HG03558 (cell line): ENCODE data around the gene GRAMD4.

Experiments used
- ATAC-seq: cut with Tn5 transposase; IDR thresholded peaks from one replicate; pipeline ENCODE4 v1.9.1; 2021; ENCODE audit warnings: moderate number of reproducible peaks; ENCODE audit not compliant: unreplicated experiment; ENCODE audit errors: extremely low read depth

GRAMD4 gene

GRCh38 chr22:46619830-46620501 is at the start of gene GRAMD4:
Gene GRAMD4 (plus strand): TSS chr22:46620386. CDS start chr22:46626800, 6,414 bp downstream.
- ATAC-seq: no peak

- ATAC-seq: no peak
Observed at GRCh38 chr22:46571642-46572250, 48.4 kb upstream of the GRAMD4 start.

- no peak for ATAC-seq
Observed at GRCh38 chr22:46572911-46573780, 47.0 kb upstream of the GRAMD4 start.

GRCh38 chr22:46573781-46574437 is 46.3 kb upstream of the GRAMD4 start:
- no peak for ATAC-seq

GRCh38 chr22:46574438-46574992 is 45.7 kb upstream of the GRAMD4 start:
- ATAC-seq: no peak

- no peak for ATAC-seq
Observed at GRCh38 chr22:46574993-46575910, 44.9 kb upstream of the GRAMD4 start.

GRCh38 chr22:46575911-46576555 is 44.2 kb upstream of the GRAMD4 start:
- ATAC-seq: no peak

- no peak for ATAC-seq
Observed at GRCh38 chr22:46576556-46577367, 43.4 kb upstream of the GRAMD4 start.

- ATAC-seq: no peak
Observed at GRCh38 chr22:46577368-46578249, 42.6 kb upstream of the GRAMD4 start.

- no peak for ATAC-seq
Observed at GRCh38 chr22:46578251-46578823, 41.8 kb upstream of the GRAMD4 start.

GRCh38 chr22:46578824-46579561 is 41.2 kb upstream of the GRAMD4 start:
- no peak for ATAC-seq

- no peak for ATAC-seq
Observed at GRCh38 chr22:46579751-46580449, 40.3 kb upstream of the GRAMD4 start.

GRCh38 chr22:46580940-46581537 is 39.1 kb upstream of the GRAMD4 start:
- ATAC-seq: no peak

GRCh38 chr22:46581538-46582244 is 38.5 kb upstream of the GRAMD4 start:
- no peak for ATAC-seq
